Adrenal gland (tissue), 19 donors: ENCODE measurements around the gene AMHR2. TPM values are rescaled to one million over a fixed set of nuclear protein-coding genes. Genes with fewer than 3 reads are reported as not detected.
"Not testable (repeated sequence)": the region's sequence is repeated elsewhere in the genome, so short reads cannot be mapped to it uniquely, and the experiment has no call there.

ENCODE experiments used
- DNase-seq, 7 donors: peaks; one replicate each; pipeline ENCODE4 v3.0.0-alpha.2; 2019 to 2020
- H3K27ac ChIP-seq, 5 donors: fragments of 200-600 bp; sonication (generic) in 4 of 5; 1 replicate in 3 of 5; 2 replicates in 2 of 5; pipeline versions ENCODE4 v1.5.1 to v1.8.0; 2016 to 2020; ENCODE audit warnings: mild to moderate bottlenecking in 1 of 5
- H3K27me3 ChIP-seq: fragments of 200-600 bp; 2 replicates; pipeline ENCODE4 v1.8.0; 2021
- H3K36me3 ChIP-seq, 2 donors: fragments of 200-600 bp; replicated peaks in 1 of 2; 1 replicate in 1 of 2; 2 replicates in 1 of 2; pipeline versions ENCODE4 v1.5.1 to v1.8.0; 2018 to 2022
- H3K4me1 ChIP-seq, 2 donors: fragments of 200-600 bp; replicated peaks in 1 of 2; 1 replicate in 1 of 2; 2 replicates in 1 of 2; pipeline versions ENCODE4 v1.5.1 to v1.8.0; 2018 to 2021
- H3K4me3 ChIP-seq, 4 donors: fragments of 200-600 bp; sonication (generic) in 3 of 4; one replicate each; pipeline ENCODE4 v1.5.1; 2016 to 2018
- H3K9me3 ChIP-seq, 3 donors: fragments of 200-600 bp; sonication (generic) in 1 of 3; replicated peaks in 1 of 3; 1 replicate in 2 of 3; 2 replicates in 1 of 3; pipeline versions ENCODE4 v1.5.1 to v1.8.0; 2016 to 2021
- CTCF ChIP-seq, 6 experiments: fragments of 450-650 bp in 4 of 6; fragments of 200-600 bp in 2 of 6; sonication (generic) in 1 of 6; IDR thresholded peaks; 1 replicate in 5 of 6; 2 replicates in 1 of 6; pipeline versions ENCODE4 v1.5.1 to v1.8.0; 2016 to 2021; ENCODE audit warnings: antibody characterized with exemption in 6 of 6, mild to moderate bottlenecking in 2 of 6, moderate library complexity in 1 of 6
- POLR2A ChIP-seq, 2 donors: fragments of 450-650 bp; IDR thresholded peaks; one replicate each; pipeline ENCODE4 v1.6.1; 2017; ENCODE audit warnings: antibody characterized with exemption in 2 of 2, mild to moderate bottlenecking in 2 of 2, moderate library complexity in 1 of 2
- WGBS, 4 donors: extraction: QIAGEN DNeasy Blood & Tissue Kit in 2 of 4; methylation state at CpG; one replicate each; pipeline versions ENCODE4 v1.1.5 to v1.1.7; 2013 to 2017; 5-methylcytosine and 5-hydroxymethylcytosine counted together
- intact Hi-C, 2 donors: fragments of 100-400 bp; cut with DNase I; formaldehyde crosslinking; loops; one replicate each; pipeline versions ENCODE4 v1.14.1 to v1.15.0; 2022 to 2023
- long read RNA-seq, 10 donors: library from polyadenylated mRNA in 3 of 10; unstranded in 2 of 10; stranded (forward) in 1 of 10; transcript quantifications; one replicate each; pipeline ENCODE4 v2.0.0 and lab custom pipeline, GENCODE V29; 2021 to 2026
- polyA plus RNA-seq, 3 donors: library from polyadenylated mRNA; stranded (reverse); fragments of 200-250 nt in 2 of 3; fragments of 350-450 nt in 1 of 3; fragmentation: Illumina TruSeq in 1 of 3; extraction: RNeasy Lipid Tissue Mini Kit (QIAGEN cat#74804) in 1 of 3; gene quantifications; one replicate each; pipeline ENCODE4 v1.2.3, GENCODE V29; 2013 to 2014
- total RNA-seq, 9 donors: library from RNA; depleted of rRNA in 4 of 9; stranded (reverse); fragments of >200 nt in 4 of 9; fragments of 120-200 nt in 1 of 9; fragmentation: NEBNext Ultra II Directional in 1 of 9; extraction: Animal tissue kit (Norgen Biotek cat#: 25700) in 1 of 9; gene quantifications; one replicate each; pipeline versions ENCODE4 v1.1.0 to v1.2.4, GENCODE V29; 2013 to 2023
- donor health status: healthy with polysubstance abuse.
- donor health status: Bipolar disorder and iron deficiency.
- donor health status: DM: yes; HTN: yes; CAD: no.
- donor health status: DM: no; HTN: no; CAD: no.
- donor health status: DM: no; HTN: no; CAD: no.
- donor health status: DM: yes; HTN: yes; CAD: no.

The AMHR2 gene
- total RNA-seq: 100 to 1,000 TPM in 2 of 9 donors, 10 to 100 TPM in 7; 26.7 to 106 (median 79.8) TPM
- polyA plus RNA-seq: 10 to 100 TPM; 19.8 to 41.2 (median 26.6) TPM
- long read RNA-seq, donor 1, partial matches to known transcripts: 7 of 12 reads
- long read RNA-seq, donor 1, other reads (novel, unspliced or antisense): 5 of 12 reads
- long read RNA-seq, donor 2, partial matches to known transcripts: 0 of 16 reads
- long read RNA-seq, donor 2, other reads (novel, unspliced or antisense): 16 of 16 reads
- long read RNA-seq, donor 3, partial matches to known transcripts: 5 of 10 reads
- long read RNA-seq, donor 3, other reads (novel, unspliced or antisense): 5 of 10 reads
- long read RNA-seq, donor 4, partial matches to known transcripts: 33 of 81 reads
- long read RNA-seq, donor 4, other reads (novel, unspliced or antisense): 48 of 81 reads
- long read RNA-seq, donor 5, partial matches to known transcripts: 8 of 96 reads
- long read RNA-seq, donor 5, other reads (novel, unspliced or antisense): 88 of 96 reads
- long read RNA-seq, donor 6, partial matches to known transcripts: 15 of 35 reads
- long read RNA-seq, donor 6, other reads (novel, unspliced or antisense): 20 of 35 reads
- long read RNA-seq, donor 7, partial matches to known transcripts: 5 of 5 reads
- long read RNA-seq, donor 7, other reads (novel, unspliced or antisense): 0 of 5 reads
- long read RNA-seq, donor 8, partial matches to known transcripts: 5 of 24 reads
- long read RNA-seq, donor 8, other reads (novel, unspliced or antisense): 19 of 24 reads
- long read RNA-seq, donor 9, partial matches to known transcripts: 15 of 28 reads
- long read RNA-seq, donor 9, other reads (novel, unspliced or antisense): 13 of 28 reads
- long read RNA-seq, donor 10, partial matches to known transcripts: 0 of 5 reads
- long read RNA-seq, donor 10, other reads (novel, unspliced or antisense): 5 of 5 reads

DNA sequence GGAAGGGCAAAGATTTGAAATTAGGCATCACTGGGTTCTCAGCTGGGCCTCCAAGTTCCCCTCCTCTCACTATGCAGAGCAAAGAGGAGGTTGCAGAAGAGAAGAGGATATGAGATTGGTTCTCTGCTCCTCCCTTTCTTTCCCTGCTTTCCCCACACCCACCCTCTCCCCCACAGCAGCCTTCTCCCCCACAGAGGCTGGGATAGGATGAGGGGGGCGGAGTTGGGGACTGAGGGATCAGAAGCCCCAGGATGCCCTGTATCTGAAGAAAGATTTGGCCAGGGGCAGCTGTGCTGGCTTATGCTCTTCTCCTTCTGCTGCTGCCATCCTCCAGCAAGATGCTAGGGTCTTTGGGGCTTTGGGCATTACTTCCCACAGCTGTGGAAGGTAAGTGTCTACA lies at the start of gene AMHR2:
Gene AMHR2, plus strand, starts transcription at position 259 of the 400 bp plus-strand sequence. Its CDS starts 80 bp downstream, at position 339.
- DNase-seq: peak in 1 of 7 donors; percentile 7
- no peaks in the 10 kb centered on the region for H3K27me3 ChIP-seq
- 100% methylated on average over 1 of the region's 1 CpG for WGBS, 4 donors
- H3K4me1 ChIP-seq: peaks cover 10 to 35% of the 10 kb centered on the region in 2 donors
- H3K27ac ChIP-seq: peak within 1 kb of the TSS in 3 of 5 donors; percentile 5 to 91 (median 71)
- H3K4me3 ChIP-seq: peak within 1 kb of the TSS in 1 of 4 donors; percentile 52
- H3K9me3 ChIP-seq: no peaks in the 10 kb centered on the region
- intact Hi-C loops: loop anchor here in 1 of 2 donors (5.0 to 10.0 kb wide), 2 partner anchors 86 to 209 kb away; partner anchors contain the start of gene SP7
- H3K36me3 ChIP-seq: no peaks in the 10 kb centered on the region
- no peak for TF ChIP-seq CTCF (IDR thresholded peaks at IDR 0.05)
- no peak for TF ChIP-seq POLR2A (IDR thresholded peaks at IDR 0.05)

DNA sequence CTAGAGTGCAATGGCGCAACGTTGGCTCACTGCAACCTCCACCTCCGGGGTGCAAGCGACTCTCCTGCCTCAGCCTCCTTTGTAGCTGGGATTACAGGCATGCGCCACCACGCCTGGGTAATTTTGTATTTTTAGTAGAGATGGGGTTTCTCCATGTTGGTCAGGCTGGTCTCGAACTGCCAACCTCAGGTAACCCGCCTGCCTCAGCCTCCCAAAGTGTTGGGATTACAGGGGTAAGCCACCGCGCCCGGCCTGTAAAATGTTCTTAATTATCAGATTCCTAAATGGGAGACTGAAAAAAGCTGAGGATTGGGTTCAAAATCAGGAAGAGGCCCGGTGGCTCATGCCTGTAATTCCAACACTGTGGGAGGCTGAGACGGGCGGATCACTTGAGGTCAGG lies 49.4 kb upstream of the AMHR2 start:
- peak in 1 of 7 donors; percentile 14 for DNase-seq
- intact Hi-C loops, H3K4me3 ChIP-seq, H3K27me3 ChIP-seq, H3K36me3 ChIP-seq, H3K9me3 ChIP-seq: not testable (repeated sequence)
- peak overlapping the region in 2 of 5 donors; percentile 37 to 53 for H3K27ac ChIP-seq
- peaks cover 27 to 36% of the 10 kb centered on the region in 2 donors for H3K4me1 ChIP-seq
- WGBS, 4 donors: 87 to 92% (median 89%) methylated on average over 14 of the region's 14 CpGs

DNA sequence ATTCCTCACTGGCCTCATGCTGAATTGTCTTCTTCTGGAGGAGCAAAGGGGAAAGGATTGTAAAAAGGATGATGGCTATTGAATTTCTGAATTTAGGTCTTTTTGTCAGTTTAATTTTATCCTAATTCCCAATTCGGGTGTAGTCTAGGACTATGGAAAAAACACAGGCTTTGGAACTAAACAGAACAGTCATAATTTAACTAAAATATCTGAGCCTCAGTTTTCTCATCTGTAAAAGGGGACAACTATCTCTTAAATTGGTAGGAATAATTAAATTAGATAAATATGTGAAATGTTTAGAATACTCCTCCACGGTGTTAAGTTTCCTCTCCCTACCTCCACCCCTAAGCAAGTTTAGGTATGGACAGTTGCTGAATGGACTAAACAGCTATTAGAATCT lies 46.9 kb upstream of the AMHR2 start:
- TF ChIP-seq CTCF (IDR thresholded peaks at IDR 0.05) (no peak), POLR2A (IDR thresholded peaks at IDR 0.05) (no peak)
- 78 to 87% (median 86%) methylated on average over 2 of the region's 2 CpGs for WGBS, 4 donors
- peaks cover 22 to 29% of the 10 kb centered on the region in 2 donors for H3K4me1 ChIP-seq
- H3K9me3 ChIP-seq: no peaks in the 10 kb centered on the region
- no peak for DNase-seq
- H3K27me3 ChIP-seq: no peaks in the 10 kb centered on the region
- no peaks in the 10 kb centered on the region for H3K36me3 ChIP-seq
- no peak overlapping the region for H3K27ac ChIP-seq
- intact Hi-C loops: no loop called here
- H3K4me3 ChIP-seq: no peak overlapping the region

- Histone ChIP-seq H3K9me3 (no peaks in the 10 kb centered on the region), H3K4me1 (peaks cover 25 to 32% of the 10 kb centered on the region in 2 donors), H3K27me3 (no peaks in the 10 kb centered on the region), H3K36me3 (peaks cover 0 to 13% of the 10 kb centered on the region in 2 donors), H3K4me3 (no peak overlapping the region), H3K27ac (peak overlapping the region in 3 of 5 donors; percentile 92 to 97 (median 95))
- intact Hi-C loops: no loop called here
- TF ChIP-seq POLR2A (IDR thresholded peaks at IDR 0.05) (no peak), CTCF (IDR thresholded peaks at IDR 0.05) (no peak)
- DNase-seq: peak in 1 of 7 donors; percentile 35
- WGBS, 4 donors: 97 to 99% (median 97%) methylated on average over 12 of the region's 12 CpGs
Measured at GRCh38 chr12:53378222-53378621, 45.4 kb upstream of the AMHR2 start.
